GM12872 (cell line): ENCODE data around the gene CFAP99.

Experiments used
- CTCF ChIP-seq: IDR thresholded peaks from 3 replicates; pipeline ENCODE4 v1.5.1; 2011; ENCODE audit warnings: low read depth, mild to moderate bottlenecking, low read length, moderate library complexity; ENCODE audit not compliant: insufficient read depth

CFAP99 gene

GRCh38 chr4:2486981-2487380, 68.2 kb downstream of the CFAP99 start:
- no peak for TF ChIP-seq CTCF

- no peak for TF ChIP-seq CTCF
Observed at GRCh38 chr4:2487632-2488031, 68.9 kb downstream of the CFAP99 start.

- no peak for TF ChIP-seq CTCF
Observed at GRCh38 chr4:2489081-2489805, 70.5 kb downstream of the CFAP99 start.

GRCh38 chr4:2489841-2490552, 71.2 kb downstream of the CFAP99 start:
- no peak for TF ChIP-seq CTCF

- no peak for TF ChIP-seq CTCF
Observed at GRCh38 chr4:2492970-2493369, 74.2 kb downstream of the CFAP99 start.

- TF ChIP-seq CTCF, result no peak
Observed at GRCh38 chr4:2494992-2495391, 76.2 kb downstream of the CFAP99 start.

GRCh38 chr4:2497324-2497723, 78.6 kb downstream of the CFAP99 start:
- no peak for TF ChIP-seq CTCF
